IMR-90 (cell line): Measurements from ENCODE around the gene FRMPD4. TPM values are rescaled to one million over a fixed set of nuclear protein-coding genes. Genes with fewer than 3 reads are reported as not detected.

ENCODE experiments used
- ATAC-seq: fragments of 200-7000 bp; cut with Tn5 transposase; 2 replicates; pipeline ENCODE4 v1.9.1; 2020; ENCODE audit warnings: low read depth, mild to moderate bottlenecking, moderate library complexity
- BruUV-seq: library from RNA; stranded (reverse); fragments of 400-500 nt; replicated peaks from 2 replicates; lab custom pipeline; 2021; lab: Mats Ljungman, UMichigan
- CTCF ChIA-PET: fragments of 300-600 bp; formaldehyde crosslinking; extraction: SDS; loops from one replicate; lab custom pipeline; 2021; ENCODE audit warnings: antibody characterized with exemption; lab: Yijun Ruan, JAX
- POLR2A ChIA-PET: fragments of 300-600 bp; sonication (Branson Sonifier 250); formaldehyde crosslinking; loops from one replicate; lab custom pipeline; 2022; ENCODE audit warnings: antibody characterized with exemption; ENCODE audit not compliant: unreplicated experiment; lab: Charles Lee
- DNase-seq: peaks from one replicate; pipeline ENCODE4 v3.0.0; 2013
- H2AFZ ChIP-seq: replicated peaks from 2 replicates; pipeline ENCODE3; 2013; ENCODE audit warnings: low read length, mild to moderate bottlenecking; ENCODE audit not compliant: poor library complexity
- H2AK5ac ChIP-seq: 2 replicates; pipeline ENCODE4 v1.6.1; 2013; ENCODE audit warnings: low read depth, low read length, inconsistent platforms
- H2AK9ac ChIP-seq: replicated peaks from 2 replicates; pipeline ENCODE3; 2013; ENCODE audit warnings: mild to moderate bottlenecking, low read depth, low read length, moderate library complexity; ENCODE audit not compliant: poor library complexity
- H2BK120ac ChIP-seq: 2 replicates; pipeline ENCODE4 v1.6.1; 2013; ENCODE audit warnings: low read depth, low read length, inconsistent platforms
- H2BK15ac ChIP-seq: 3 replicates; pipeline ENCODE4 v1.6.1; 2013; ENCODE audit warnings: low read depth, low read length, inconsistent platforms
- H2BK20ac ChIP-seq: 2 replicates; pipeline ENCODE4 v1.6.1; 2013; ENCODE audit warnings: low read depth, mild to moderate bottlenecking, inconsistent platforms, low read length, moderate library complexity
- H2BK5ac ChIP-seq: 2 replicates; pipeline ENCODE4 v1.6.1; 2013; ENCODE audit warnings: mild to moderate bottlenecking, low read depth, low read length, inconsistent platforms; ENCODE audit not compliant: poor library complexity, severe bottlenecking
- H3K14ac ChIP-seq: replicated peaks from 2 replicates; pipeline ENCODE4 v1.6.1; 2013; ENCODE audit warnings: low read depth, low read length, inconsistent platforms
- H3K18ac ChIP-seq: 2 replicates; pipeline ENCODE4 v1.6.1; 2013; ENCODE audit warnings: low read depth, low read length, control low read depth
- H3K23ac ChIP-seq: 2 replicates; pipeline ENCODE4 v1.6.1; 2013; ENCODE audit warnings: low read depth, low read length, inconsistent platforms
- H3K27ac ChIP-seq: 2 replicates; pipeline ENCODE4 v1.5.1; 2013; ENCODE audit warnings: mild to moderate bottlenecking, control low read depth, low read length; ENCODE audit not compliant: insufficient read depth
- H3K27me3 ChIP-seq: 2 replicates; pipeline ENCODE4 v1.6.1; 2013; ENCODE audit warnings: low read length; ENCODE audit not compliant: control insufficient read depth, insufficient read depth
- H3K36me3 ChIP-seq: 2 replicates; pipeline ENCODE4 v1.6.1; 2013; ENCODE audit warnings: low read length, mixed read lengths; ENCODE audit not compliant: control insufficient read depth, insufficient read depth
- H3K4ac ChIP-seq: 2 replicates; pipeline ENCODE4 v1.6.1; 2013; ENCODE audit warnings: low read depth, low read length, inconsistent platforms
- H3K4me1 ChIP-seq: 2 replicates; pipeline ENCODE4 v1.6.1; 2013; ENCODE audit warnings: low read length, mixed read lengths; ENCODE audit not compliant: control insufficient read depth, insufficient read depth
- H3K4me2 ChIP-seq: 2 replicates; pipeline ENCODE4 v1.6.1; 2013; ENCODE audit warnings: low read depth, mild to moderate bottlenecking, control low read depth, low read length, moderate library complexity
- H3K4me3 ChIP-seq: 2 replicates; pipeline ENCODE4 v1.5.1; 2013; ENCODE audit warnings: low read depth, mild to moderate bottlenecking, control low read depth, low read length, moderate library complexity; ENCODE audit not compliant: insufficient read depth
- H3K56ac ChIP-seq: 2 replicates; pipeline ENCODE4 v1.6.1; 2013; ENCODE audit warnings: low read length, inconsistent platforms; ENCODE audit not compliant: insufficient read depth; ENCODE audit errors: extremely low read depth
- H3K79me1 ChIP-seq, 2 experiments: 2 replicates each; pipeline ENCODE4 v1.6.1; 2013; ENCODE audit warnings: low read length in 2 of 2, inconsistent platforms in 1 of 2, low read depth in 1 of 2
- H3K9ac ChIP-seq: 2 replicates; pipeline ENCODE4 v1.6.1; 2013; ENCODE audit warnings: low read depth, low read length, control low read depth
- H3K9me1 ChIP-seq: 2 replicates; pipeline ENCODE4 v1.6.1; 2013; ENCODE audit warnings: low read length, inconsistent platforms; ENCODE audit not compliant: insufficient read depth
- H3K9me3 ChIP-seq: 2 replicates; pipeline ENCODE4 v1.6.1; 2013; ENCODE audit warnings: low read length; ENCODE audit not compliant: control insufficient read depth, insufficient read depth
- H4K20me1 ChIP-seq: 2 replicates; pipeline ENCODE4 v1.6.1; 2013; ENCODE audit warnings: low read length, inconsistent platforms; ENCODE audit not compliant: insufficient read depth
- H4K5ac ChIP-seq: 2 replicates; pipeline ENCODE4 v1.6.1; 2013; ENCODE audit warnings: mild to moderate bottlenecking, low read depth, low read length, control low read depth
- H4K8ac ChIP-seq, 2 experiments: 2 replicates each; pipeline ENCODE4 v1.6.1; 2013; ENCODE audit warnings: low read depth in 2 of 2, low read length in 2 of 2, control low read depth in 1 of 2, inconsistent platforms in 1 of 2
- H4K91ac ChIP-seq: 2 replicates; pipeline ENCODE4 v1.6.1; 2013; ENCODE audit warnings: low read depth, low read length, inconsistent platforms; ENCODE audit not compliant: insufficient read depth
- BHLHE40 ChIP-seq: fragments of 150-350 bp; IDR thresholded peaks from 2 replicates; pipeline ENCODE4 v1.6.1; 2016; ENCODE audit warnings: mild to moderate bottlenecking, low read depth, low read length
- CEBPB ChIP-seq: IDR thresholded peaks from 2 replicates; pipeline ENCODE4 v1.6.1; 2012; ENCODE audit warnings: low read depth, low read length, improper control_type of control experiment
- FOS ChIP-seq: fragments of 150-350 bp; IDR thresholded peaks from 2 replicates; pipeline ENCODE4 v1.6.1; 2016; ENCODE audit warnings: low read depth, low read length
- MAFK ChIP-seq: IDR thresholded peaks from 2 replicates; pipeline ENCODE4 v1.6.1; 2012; ENCODE audit warnings: low read depth, low read length, improper control_type of control experiment
- NFE2L2 ChIP-seq: fragments of 150-350 bp; IDR thresholded peaks from 2 replicates; pipeline ENCODE4 v1.6.1; 2016; ENCODE audit warnings: low read depth, mild to moderate bottlenecking, low read length
- RAD21 ChIP-seq: IDR thresholded peaks from 2 replicates; pipeline ENCODE4 v1.6.1; 2012; ENCODE audit warnings: low read length, improper control_type of control experiment
- SMC3 ChIP-seq: fragments of 150-350 bp; IDR thresholded peaks from 2 replicates; pipeline ENCODE4 v1.6.1; 2016; ENCODE audit warnings: low read depth, mild to moderate bottlenecking, antibody characterized with exemption, low read length, moderate library complexity
- WGBS, 2 experiments: methylation state at CpG; one replicate each; pipeline versions ENCODE4 v1.1.5 to v1.1.7; 2013; ENCODE audit warnings: missing lambda C conversion rate in 2 of 2; ENCODE audit not compliant: insufficient read length in 1 of 2; ENCODE audit errors: extremely low coverage in 2 of 2; 5-methylcytosine and 5-hydroxymethylcytosine counted together
- dilution Hi-C: fragments of 300-500 bp; cut with HindIII; formaldehyde crosslinking; loops from one replicate; pipeline ENCODE4 v1.14.3; 2018; ENCODE audit warnings: low sequenced_read_pairs; ENCODE audit not compliant: unreplicated experiment
- in situ Hi-C: fragments of 300-500 bp; cut with MboI; formaldehyde crosslinking; loops from 3 replicates; pipeline ENCODE4 v1.14.3; 2019; ENCODE audit warnings: low sequenced_read_pairs, inconsistent platforms, mixed read lengths
- intact Hi-C: fragments of 100-400 bp; cut with micrococcal nuclease; formaldehyde crosslinking; loops from 2 replicates; pipeline ENCODE4 v1.10.0; 2022
- polyA plus RNA-seq, 3 experiments: library from polyadenylated mRNA; depleted of rRNA; stranded (reverse); fragments of >200 nt; gene quantifications; 2 replicates each; pipeline ENCODE4 v1.2.3, GENCODE V29; 2012; ENCODE audit warnings: low replicate concordance in 1 of 3
- total RNA-seq: library from RNA; depleted of rRNA; stranded (reverse); fragments of >200 nt; gene quantifications from 2 replicates; pipeline ENCODE4 v1.2.3, GENCODE V29; 2012

Gene FRMPD4
- total and polyA plus RNA-seq, 2 of the 4 experiments (the other 2 are of a cell fraction), result 0.53 to 1.1 TPM

DNA sequence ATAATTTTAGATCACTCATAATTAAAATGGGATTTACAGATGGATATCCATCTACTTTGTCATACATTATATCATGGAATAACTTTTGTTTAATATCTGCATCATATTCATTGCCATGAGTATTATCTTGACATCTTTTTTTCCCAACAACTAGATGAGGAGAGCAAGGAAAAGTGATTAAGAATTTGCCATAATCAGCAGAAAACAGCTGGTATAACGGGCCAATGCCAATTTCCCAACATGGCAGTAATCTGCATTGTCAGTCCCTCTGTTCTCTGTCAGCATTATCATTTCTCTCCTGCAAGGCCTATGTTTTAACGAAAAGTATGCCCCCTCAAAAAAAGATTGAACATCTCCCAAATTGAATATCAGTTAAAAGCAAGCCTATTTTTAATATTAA lies 314.0 kb downstream of the FRMPD4 start:
- dilution Hi-C loops (no loop called here), intact Hi-C loops (no loop called here), in situ Hi-C loops (no loop called here)
- Histone ChIP-seq H4K20me1 (no peaks in the 10 kb centered on the region), H4K8ac (no peak overlapping the region), H3K9me1 (no peaks in the 10 kb centered on the region), H3K4me1 (0 out of 2 replicates have a peak, but pooled peaks cover 1% of the 10 kb centered on the region), H3K56ac (no peak overlapping the region), H4K91ac (no peak overlapping the region), H3K79me1 (no peaks in the 10 kb centered on the region), H3K9ac (no peak overlapping the region), H3K4me3 (no peak overlapping the region), H2BK120ac (no peak overlapping the region), H3K18ac (no peak overlapping the region), H3K9me3 (no peaks in the 10 kb centered on the region), H3K4ac (no peak overlapping the region), H3K4me2 (no peak overlapping the region), H3K14ac (no peak overlapping the region), H2BK20ac (no peak overlapping the region), H2BK5ac (no peak overlapping the region), H2AFZ (no peak overlapping the region), H3K36me3 (no peaks in the 10 kb centered on the region), H4K5ac (no peak overlapping the region), H2AK9ac (no peak overlapping the region), H3K27ac (no peak overlapping the region), H2AK5ac (no peak overlapping the region), H3K27me3 (no peaks in the 10 kb centered on the region), H2BK15ac (no peak overlapping the region), H3K23ac (no peak overlapping the region)
- DNase-seq (no peak), ATAC-seq (no peak)
- ChIA-PET CTCF (no interaction called here), POLR2A (no interaction called here)
- no TSS peak for BruUV-seq
- WGBS, 2 experiments, result 40% methylated on average over 1 of the region's 2 CpGs; no CpG with 5 or more reads in 1 of the 2 experiments
- TF ChIP-seq CEBPB (no peak), RAD21 (no peak), BHLHE40 (no peak), SMC3 (no peak), FOS (no peak), MAFK (peak; percentile 73), NFE2L2 (no peak)
